GM23338 (cell line): Measurements from ENCODE around the gene AGAP1. TPM values are rescaled to one million over a fixed set of nuclear protein-coding genes. Genes with fewer than 3 reads are reported as not detected.

Experiments used
- ATAC-seq: fragments of 200-7000 bp; cut with Tn5 transposase; 3 replicates; pipeline ENCODE4 v1.9.1; 2020
- DNase-seq: peaks from one replicate; pipeline ENCODE4 v3.0.0-alpha.2; 2015; ENCODE audit warnings: low spot score
- H2AFZ ChIP-seq: fragments of 200-600 bp; sonication (generic); 2 replicates; pipeline ENCODE4 v1.8.0; 2016; ENCODE audit warnings: antibody characterized with exemption, mild to moderate bottlenecking, moderate library complexity
- H3F3A ChIP-seq: fragments of 200-600 bp; sonication (generic); replicated peaks from 2 replicates; pipeline ENCODE4 v1.8.0; 2017; ENCODE audit warnings: antibody characterized with exemption, mixed run types, low read depth
- H3K27ac ChIP-seq: fragments of 200-600 bp; sonication (generic); 2 replicates; pipeline ENCODE4 v1.6.1; 2016; ENCODE audit warnings: low read depth
- H3K27me3 ChIP-seq: fragments of 200-600 bp; sonication (generic); 2 replicates; pipeline ENCODE4 v1.8.0; 2016; ENCODE audit warnings: mild to moderate bottlenecking, mixed run types, moderate library complexity; ENCODE audit not compliant: insufficient read depth
- H3K36me3 ChIP-seq: fragments of 200-600 bp; sonication (generic); 2 replicates; pipeline ENCODE4 v1.8.0; 2016; ENCODE audit warnings: mild to moderate bottlenecking; ENCODE audit not compliant: insufficient read depth
- H3K4me1 ChIP-seq: fragments of 200-600 bp; sonication (generic); 2 replicates; pipeline ENCODE4 v1.8.0; 2016; ENCODE audit warnings: mild to moderate bottlenecking, moderate library complexity; ENCODE audit not compliant: insufficient read depth
- H3K4me2 ChIP-seq: fragments of 200-600 bp; sonication (generic); 2 replicates; pipeline ENCODE4 v1.7.1; 2017; ENCODE audit warnings: mixed run types
- H3K4me3 ChIP-seq: fragments of 200-600 bp; sonication (generic); 2 replicates; pipeline ENCODE4 v1.6.1; 2016; ENCODE audit warnings: mixed run types
- H3K79me2 ChIP-seq: fragments of 200-600 bp; sonication (generic); replicated peaks from 2 replicates; pipeline ENCODE4 v1.8.0; 2017; ENCODE audit warnings: mild to moderate bottlenecking; ENCODE audit not compliant: insufficient read depth
- H3K9me2 ChIP-seq: fragments of 200-600 bp; sonication (generic); 2 replicates; pipeline ENCODE4 v1.8.0; 2017; ENCODE audit not compliant: insufficient read depth
- H4K20me1 ChIP-seq: fragments of 200-600 bp; sonication (generic); replicated peaks from 2 replicates; pipeline ENCODE4 v1.8.0; 2017; ENCODE audit warnings: mild to moderate bottlenecking; ENCODE audit not compliant: insufficient read depth
- H3K27ac Mint-ChIP-seq: 2 replicates; pipeline ENCODE4 v1.8.0; 2020; ENCODE audit warnings: inconsistent platforms, mild to moderate bottlenecking, moderate library complexity, mixed read lengths
- H3K27me3 Mint-ChIP-seq: 3 replicates; pipeline ENCODE4 v1.8.0; 2022; ENCODE audit warnings: low read depth, mild to moderate bottlenecking, moderate library complexity, mixed read lengths, inconsistent platforms; ENCODE audit not compliant: insufficient read depth, poor library complexity
- H3K36me3 Mint-ChIP-seq: 3 replicates; pipeline ENCODE4 v1.8.0; 2021; ENCODE audit warnings: low read depth, mild to moderate bottlenecking, inconsistent platforms, moderate library complexity, mixed read lengths
- H3K4me1 Mint-ChIP-seq: 3 replicates; pipeline ENCODE4 v1.8.0; 2020; ENCODE audit warnings: mild to moderate bottlenecking, inconsistent platforms, mixed read lengths
- H3K4me3 Mint-ChIP-seq: 3 replicates; pipeline ENCODE4 v1.8.0; 2021; ENCODE audit warnings: moderate library complexity, mild to moderate bottlenecking, inconsistent platforms, mixed read lengths
- H3K9me3 Mint-ChIP-seq: 3 replicates; pipeline ENCODE4 v1.8.0; 2020; ENCODE audit warnings: moderate library complexity, mild to moderate bottlenecking, inconsistent platforms, mixed read lengths
- CREB1 ChIP-seq: fragments of 250-450 bp; sonication (Bioruptor Pico); IDR thresholded peaks from 2 replicates; pipeline ENCODE4 v1.5.0; 2020; ENCODE audit warnings: low read depth, mild to moderate bottlenecking, moderate library complexity
- CTCF ChIP-seq, 2 experiments: fragments of 200-600 bp in 1 of 2; sonication (generic) in 1 of 2; conservative IDR thresholded peaks; 2 replicates each; pipeline versions ENCODE4 v1.5.1 to v1.6.1; 2016 to 2017; ENCODE audit warnings: antibody characterized with exemption in 2 of 2, low read depth in 2 of 2, mild to moderate bottlenecking in 2 of 2, moderate library complexity in 1 of 2
- EZH2 ChIP-seq: fragments of 200-600 bp; sonication (generic); IDR thresholded peaks from one replicate; pipeline ENCODE4 v1.8.0; 2017; ENCODE audit warnings: antibody characterized with exemption, mild to moderate bottlenecking, low read depth; ENCODE audit not compliant: unreplicated experiment
- EZH2phosphoT487 ChIP-seq: fragments of 200-600 bp; sonication (generic); IDR thresholded peaks from one replicate; pipeline ENCODE4 v1.8.1; 2018; ENCODE audit warnings: antibody characterized with exemption; ENCODE audit not compliant: unreplicated experiment
- REST ChIP-seq: IDR thresholded peaks from one replicate; pipeline ENCODE4 v1.6.1; 2018; ENCODE audit warnings: antibody characterized with exemption; ENCODE audit not compliant: unreplicated experiment
- polyA plus RNA-seq: library from polyadenylated mRNA; unstranded; fragments of >200 nt; fragmentation: Nextera tagmentation; extraction: Ambion mirVana; gene quantifications from 2 replicates; pipeline ENCODE4 v1.2.1, GENCODE V29; 2016
- total RNA-seq: library from RNA; depleted of rRNA; stranded (reverse); fragments of >200 nt; shearing (Covaris generic); gene quantifications from 2 replicates; pipeline ENCODE4 v1.2.3, GENCODE V29; 2014

The AGAP1 gene
- total and polyA plus RNA-seq, 2 experiments from 2014 or later: 13.3 to 27.9 TPM

- TF ChIP-seq EZH2phosphoT487 (no peak), EZH2 (no peak), CREB1 (CRISPR knock-in tag) (no peak)
Measured at GRCh38 chr2:235608200-235608887, 114.5 kb downstream of the AGAP1 start (continued).

GRCh38 chr2:235609321-235609720 lies 115.5 kb downstream of the AGAP1 start:
- peaks cover 52% of the 10 kb centered on the region for H3K4me1 Mint-ChIP-seq

More at GRCh38 chr2:235609321-235609720, 115.5 kb downstream of the AGAP1 start:
- Histone ChIP-seq H3K4me1 (peaks cover 8% of the 10 kb centered on the region), H2AFZ (no peak overlapping the region), H3K4me3 (no peak overlapping the region), H3K4me2 (no peak overlapping the region), H3K9me2 (no peaks in the 10 kb centered on the region), H3K27ac (no peak overlapping the region), H3K27me3 (no peaks in the 10 kb centered on the region), H3K79me2 (peaks cover 81% of the 10 kb centered on the region), H4K20me1 (peaks cover 16% of the 10 kb centered on the region), H3F3A (no peaks in the 10 kb centered on the region), H3K36me3 (no peaks in the 10 kb centered on the region)
- H3K27ac Mint-ChIP-seq: no peak overlapping the region; the same call in 1 of the 2 replicates
- no peak overlapping the region for H3K4me3 Mint-ChIP-seq
- no peaks in the 10 kb centered on the region for H3K9me3 Mint-ChIP-seq
- no peaks in the 10 kb centered on the region for H3K36me3 Mint-ChIP-seq
- TF ChIP-seq CTCF (conservative IDR thresholded peaks at IDR 0.05; ENCODE audit: low read depth in 2 of 2) (no peak), CREB1 (CRISPR knock-in tag) (no peak), REST (no peak)
- peaks cover 5% of the 10 kb centered on the region for H3K27me3 Mint-ChIP-seq
- ATAC-seq (no peak), DNase-seq (no peak)
